K562 (cell line): Measurements from ENCODE around the gene ABCB9. TPM values are rescaled to one million over a fixed set of nuclear protein-coding genes. Genes with fewer than 3 reads are reported as not detected.
A peak's percentile ranks its signal among the peaks of the same experiment; 100 is the strongest.

ENCODE experiments used
- ATAC-seq: fragments of 200-7000 bp; cut with Tn5 transposase; 3 replicates; pipeline ENCODE4 v1.9.1; 2020; ENCODE audit warnings: moderate library complexity
- BruUV-seq: library from RNA; stranded (reverse); fragments of 400-500 nt; replicated peaks from 2 replicates; lab custom pipeline; 2021; lab: Mats Ljungman, UMichigan
- CTCF ChIA-PET: fragments of 300-600 bp; formaldehyde crosslinking; extraction: SDS; loops from one replicate; lab custom pipeline; 2021; ENCODE audit warnings: low intra/inter-chr PET ratio; lab: Yijun Ruan, JAX
- POLR2A ChIA-PET: fragments of 300-600, 350-650 bp; sonication (Branson Sonifier 250); formaldehyde crosslinking; extraction: SDS; loops from one replicate; lab custom pipeline; 2021; ENCODE audit warnings: antibody characterized with exemption, inconsistent platforms; lab: Yijun Ruan, JAX
- DNase-seq, 4 experiments: peaks; one replicate each; pipeline versions ENCODE4 v3.0.0 to v3.0.0-alpha.2; 2011 to 2018; ENCODE audit warnings: low spot score in 3 of 4, mixed read lengths in 3 of 4; ENCODE audit errors: extremely low read depth in 1 of 4
- FAIRE-seq: peaks from 2 replicates; lab custom pipeline; 2011; peaks lifted over from hg19 to GRCh38; lab: Jason Lieb, UNC
- H2AFZ ChIP-seq: 2 replicates; pipeline ENCODE4 v1.6.0; 2011; ENCODE audit warnings: low read depth, low read length, control low read depth, inconsistent platforms
- H3K27ac ChIP-seq: fragments of 200-600 bp; 3 replicates; pipeline ENCODE4 v1.8.0; 2011; ENCODE audit warnings: low read depth, mild to moderate bottlenecking, control low read depth, inconsistent platforms, low read length, moderate library complexity, mixed read lengths; ENCODE audit errors: extremely low read depth
- H3K27me3 ChIP-seq, 2 experiments: fragments of 300-600 bp in 1 of 2; 2 replicates in 1 of 2; 3 replicates in 1 of 2; pipeline versions ENCODE4 v1.6.0 to v1.8.0; 2011; ENCODE audit warnings: inconsistent platforms in 2 of 2, low read length in 2 of 2, mild to moderate bottlenecking in 1 of 2, mixed read lengths in 1 of 2, moderate library complexity in 1 of 2; ENCODE audit not compliant: control insufficient read depth in 2 of 2, insufficient read depth in 2 of 2
- H3K36me3 ChIP-seq: fragments of 300-600 bp; 3 replicates; pipeline ENCODE4 v1.8.0; 2011; ENCODE audit warnings: mild to moderate bottlenecking, low read length, inconsistent platforms; ENCODE audit not compliant: control insufficient read depth, insufficient read depth
- H3K4me1 ChIP-seq, 2 experiments: fragments of 200-600 bp in 1 of 2; replicated peaks in 1 of 2; 2 replicates in 1 of 2; 3 replicates in 1 of 2; pipeline versions ENCODE4 v1.5.1 to v1.8.0; 2011; ENCODE audit warnings: inconsistent platforms in 2 of 2, low read length in 2 of 2, mild to moderate bottlenecking in 1 of 2, mixed read lengths in 1 of 2, moderate library complexity in 1 of 2; ENCODE audit not compliant: control insufficient read depth in 2 of 2, insufficient read depth in 2 of 2
- H3K4me2 ChIP-seq: 2 replicates; pipeline ENCODE4 v1.6.1; 2011; ENCODE audit warnings: low read length, control low read depth, inconsistent platforms, mixed read lengths; ENCODE audit not compliant: insufficient read depth
- H3K4me3 ChIP-seq: fragments of 200-600 bp; sonication (generic), shearing (Covaris generic); 2 replicates; pipeline ENCODE4 v1.5.1; 2016; ENCODE audit warnings: control low read depth, inconsistent platforms
- H3K79me2 ChIP-seq: fragments of 200-600 bp; 3 replicates; pipeline ENCODE4 v1.8.0; 2011; ENCODE audit warnings: low read length, inconsistent platforms; ENCODE audit not compliant: control insufficient read depth, insufficient read depth
- H3K9ac ChIP-seq, 2 experiments: 2 replicates each; pipeline versions ENCODE4 v1.6.0 to v1.6.1; 2011; ENCODE audit warnings: low read depth in 2 of 2, low read length in 2 of 2, control low read depth in 1 of 2, inconsistent platforms in 1 of 2, mild to moderate bottlenecking in 1 of 2, mixed read lengths in 1 of 2; ENCODE audit not compliant: insufficient read depth in 1 of 2
- H3K9me1 ChIP-seq: one replicate; pipeline ENCODE4 v1.6.0; 2011; ENCODE audit warnings: inconsistent platforms, mild to moderate bottlenecking, low read length, moderate library complexity; ENCODE audit not compliant: control insufficient read depth, insufficient read depth
- H3K9me3 ChIP-seq: replicated peaks from 2 replicates; pipeline ENCODE4 v1.5.1; 2011; ENCODE audit warnings: low read depth, low read length, inconsistent platforms; ENCODE audit not compliant: control insufficient read depth, insufficient read depth
- H4K20me1 ChIP-seq: replicated peaks from 2 replicates; pipeline ENCODE4 v1.6.1; 2011; ENCODE audit warnings: low read length, inconsistent platforms, mixed read lengths; ENCODE audit not compliant: control insufficient read depth, insufficient read depth
- ZBTB49 ChIP-seq: sonication (generic); formaldehyde crosslinking; IDR thresholded peaks from 2 replicates; pipeline ENCODE4 v1.8.0; 2022; ENCODE audit warnings: missing genetic modification reagents, mild to moderate bottlenecking, borderline replicate concordance
- ZNF121 ChIP-seq: sonication (generic); formaldehyde crosslinking; conservative IDR thresholded peaks from 2 replicates; pipeline ENCODE4 v1.8.0; 2022; ENCODE audit warnings: missing genetic modification reagents
- ZNF778 ChIP-seq: fragments of 450-650 bp; formaldehyde crosslinking; IDR thresholded peaks from 2 replicates; pipeline ENCODE4 v1.4.0; 2020; ENCODE audit warnings: mild to moderate bottlenecking, moderate library complexity
- WGBS: fragments of 100-300 bp; shearing (Covaris generic); methylation state at CpG from one replicate; pipeline ENCODE4 v1.1.6; 2016; ENCODE audit warnings: low coverage, mixed read lengths; ENCODE audit not compliant: insufficient coverage; ENCODE audit errors: missing lambda C conversion rate; 5-methylcytosine and 5-hydroxymethylcytosine counted together
- in situ Hi-C: fragments of 300-500 bp; cut with MboI; formaldehyde crosslinking; loops from 4 replicates; pipeline ENCODE4 v1.15.0; 2018; ENCODE audit warnings: inconsistent platforms, mixed read lengths
- intact Hi-C: fragments of 100-400 bp; cut with micrococcal nuclease; formaldehyde crosslinking; loops from 2 replicates; pipeline ENCODE4 v1.14.2; 2022
- polyA plus RNA-seq, 8 experiments: library from polyadenylated mRNA; depleted of rRNA in 4 of 8; stranded (reverse) in 5 of 8; unstranded in 3 of 8; fragments of >200 nt; fragmentation: Nextera tagmentation in 2 of 8; fragmentation: Illumina TruSeq in 1 of 8; extraction: Ambion mirVana in 2 of 8; extraction: Trizol in 1 of 8; gene quantifications; 2 replicates each; pipeline versions ENCODE4 v1.2.1 to v1.2.3, GENCODE V29; 2011 to 2014; ENCODE audit warnings: inconsistent platforms in 1 of 8, missing spikeins in 1 of 8
- total RNA-seq, 7 experiments: library from RNA; depleted of rRNA in 6 of 7; stranded (reverse); fragments of >200 nt in 6 of 7; fragmentation: Illumina TruSeq in 2 of 7; extraction: Trizol in 2 of 7; gene quantifications; 2 replicates each; pipeline versions ENCODE4 v1.2.1 to v1.2.3, GENCODE V29; 2011 to 2021; ENCODE audit warnings: low replicate concordance in 1 of 7

The ABCB9 gene
- total and polyA plus RNA-seq, 9 of the 15 experiments (the other 6 are each of a cell fraction or from before 2014, with no cell fraction given), result 0.20 to 12.6 (median 6.2) TPM

- intact Hi-C loops, result no loop called here
- Histone ChIP-seq H4K20me1 (peaks cover 6% of the 10 kb centered on the region), H3K4me1 (peaks cover 0 to 9% of the 10 kb centered on the region in 2 experiments; a peak in 2 of 5 replicates), H3K79me2 (no peaks in the 10 kb centered on the region), H3K9me1 (peaks cover 2% of the 10 kb centered on the region), H3K4me3 (no peak overlapping the region), H3K27ac (no peak overlapping the region), H3K36me3 (peaks cover 13% of the 10 kb centered on the region; the same call in 2 of the 3 replicates), H2AFZ (no peak overlapping the region), H3K4me2 (no peak overlapping the region), H3K9ac (no peak overlapping the region; a peak in 1 of 4 replicates), H3K27me3 (no peaks in the 10 kb centered on the region), H3K9me3 (no peaks in the 10 kb centered on the region)
- CTCF ChIA-PET, result no interaction called here
- ATAC-seq (no peak), FAIRE-seq (no peak), DNase-seq (no peak)
- in situ Hi-C loops, result loop anchor here (5.0 to 10.0 kb wide), 2 partner anchors 100 to 163 kb away; no protein-coding TSS in a partner anchor
- no TSS peak for BruUV-seq
- POLR2A ChIA-PET, result interaction anchor here (0.7 to 1.4 kb wide), 6 partner anchors 14 to 278 kb away, joined by 3 to 4 read pairs (median 4); partner anchors contain the start of genes MPHOSPH9, MTRFR and OGFOD2
- 73% methylated on average over 8 of the region's 8 CpGs for WGBS
- no peak for TF ChIP-seq ZNF778 (CRISPR knock-in tag)
- peak; percentile 42; the same call in 1 of the 2 replicates for TF ChIP-seq ZNF121 (CRISPR knock-in tag)
- no peak for TF ChIP-seq ZBTB49 (CRISPR knock-in tag)
Observed at GRCh38 chr12:122955156-122955555, 11.1 kb downstream of the ABCB9 start.
